SK-N-SH treated with all-trans-retinoic acid at 6 μM for 48 hours (cell line): ENCODE measurements around the gene TBCD.

Source experiments
- ATAC-seq: fragments of 200-7000 bp; cut with Tn5 transposase; 3 replicates; pipeline ENCODE4 v1.9.1; 2020; ENCODE audit warnings: mild to moderate bottlenecking, moderate library complexity
- ARNTL ChIP-seq: fragments of 450-650 bp; formaldehyde crosslinking; IDR thresholded peaks from 2 replicates; pipeline ENCODE4 v1.5.0; 2020; ENCODE audit warnings: low read depth, mild to moderate bottlenecking, moderate library complexity, borderline replicate concordance
- BACH2 ChIP-seq: fragments of 250-450 bp; sonication (Bioruptor Pico); IDR thresholded peaks from 2 replicates; pipeline ENCODE4 v1.9.0; 2021; ENCODE audit warnings: mild to moderate bottlenecking, borderline replicate concordance
- CSDC2 ChIP-seq: fragments of 250-450 bp; sonication (Bioruptor Pico); IDR thresholded peaks from 2 replicates; pipeline ENCODE4 v1.5.0; 2020; ENCODE audit warnings: mild to moderate bottlenecking, moderate library complexity
- ESRRG ChIP-seq: fragments of 250-450 bp; sonication (Bioruptor Pico); IDR thresholded peaks from 2 replicates; pipeline ENCODE4 v1.6.1; 2021; ENCODE audit warnings: mild to moderate bottlenecking
- ISL1 ChIP-seq: fragments of 250-450 bp; sonication (Bioruptor Pico); IDR thresholded peaks from 2 replicates; pipeline ENCODE4 v2.1.2; 2022; ENCODE audit warnings: mild to moderate bottlenecking, moderate library complexity
- OSR1 ChIP-seq: fragments of 250-450 bp; sonication (Bioruptor Pico); IDR thresholded peaks from 2 replicates; pipeline ENCODE4 v1.8.0; 2022; ENCODE audit warnings: moderate library complexity, mild to moderate bottlenecking, inconsistent platforms
- PATZ1 ChIP-seq: fragments of 250-450 bp; sonication (Bioruptor Pico); IDR thresholded peaks from 2 replicates; pipeline ENCODE4 v1.8.0; 2020; ENCODE audit warnings: mild to moderate bottlenecking, moderate library complexity, borderline replicate concordance
- PPARA ChIP-seq: fragments of 250-450 bp; sonication (Bioruptor Pico); IDR thresholded peaks from 2 replicates; pipeline ENCODE4 v1.5.0; 2020; ENCODE audit warnings: mild to moderate bottlenecking, borderline replicate concordance
- RARB ChIP-seq: fragments of 250-450 bp; sonication (Bioruptor Pico); IDR thresholded peaks from 2 replicates; pipeline ENCODE4 v1.8.0; 2021; ENCODE audit warnings: mild to moderate bottlenecking, moderate library complexity
- SNAI2 ChIP-seq: fragments of 250-450 bp; sonication (Bioruptor Pico); IDR thresholded peaks from 2 replicates; pipeline ENCODE4 v1.5.0; 2020; ENCODE audit warnings: mild to moderate bottlenecking, moderate library complexity
- TCF4 ChIP-seq: fragments of 250-450 bp; sonication (Bioruptor Pico); IDR thresholded peaks from 2 replicates; pipeline ENCODE4 v1.8.0; 2021; ENCODE audit warnings: mild to moderate bottlenecking, moderate library complexity, borderline replicate concordance
- TOX ChIP-seq: fragments of 250-450 bp; sonication (Bioruptor Pico); IDR thresholded peaks from 2 replicates; pipeline ENCODE4 v1.8.0; 2021; ENCODE audit warnings: mild to moderate bottlenecking, moderate library complexity, borderline replicate concordance
- ZC3H10 ChIP-seq: fragments of 250-450 bp; sonication (Bioruptor Pico); IDR thresholded peaks from 2 replicates; pipeline ENCODE4 v1.5.1; 2021; ENCODE audit warnings: mild to moderate bottlenecking, moderate library complexity
- ZFP3 ChIP-seq: fragments of 250-450 bp; sonication (Bioruptor Pico); IDR thresholded peaks from 2 replicates; pipeline ENCODE4 v1.5.0; 2020; ENCODE audit warnings: mild to moderate bottlenecking, moderate library complexity
- ZFP30 ChIP-seq: fragments of 450-650 bp; formaldehyde crosslinking; IDR thresholded peaks from 2 replicates; pipeline ENCODE4 v1.5.0; 2022; ENCODE audit warnings: mild to moderate bottlenecking, moderate library complexity
- ZNF565 ChIP-seq: fragments of 450-650 bp; formaldehyde crosslinking; conservative IDR thresholded peaks from 2 replicates; pipeline ENCODE4 v1.5.0; 2020; ENCODE audit warnings: low read depth, mild to moderate bottlenecking, moderate library complexity
- ZNF70 ChIP-seq: fragments of 450-650 bp; formaldehyde crosslinking; IDR thresholded peaks from 2 replicates; pipeline ENCODE4 v1.5.0; 2020; ENCODE audit warnings: mild to moderate bottlenecking, moderate library complexity
- ZNF8 ChIP-seq: fragments of 450-650 bp; formaldehyde crosslinking; IDR thresholded peaks from 2 replicates; pipeline ENCODE4 v1.5.0; 2020; ENCODE audit warnings: mild to moderate bottlenecking, moderate library complexity
- TF ChIP-seq, protein P1 (sequence below): fragments of 250-450 bp; sonication (Bioruptor Pico); IDR thresholded peaks from 2 replicates; pipeline ENCODE4 v1.5.0; 2020; ENCODE audit warnings: mild to moderate bottlenecking, moderate library complexity
- TF ChIP-seq, protein P2 (sequence below): fragments of 250-450 bp; sonication (Bioruptor Pico); IDR thresholded peaks from 2 replicates; pipeline ENCODE4 v1.5.1; 2020; ENCODE audit warnings: low read depth, mild to moderate bottlenecking, moderate library complexity
- TF ChIP-seq, protein P3 (sequence below): fragments of 250-450 bp; sonication (Bioruptor Pico); IDR thresholded peaks from 2 replicates; pipeline ENCODE4 v1.8.0; 2021; ENCODE audit warnings: low read depth, mild to moderate bottlenecking, moderate library complexity, borderline replicate concordance

Gene TBCD

DNA sequence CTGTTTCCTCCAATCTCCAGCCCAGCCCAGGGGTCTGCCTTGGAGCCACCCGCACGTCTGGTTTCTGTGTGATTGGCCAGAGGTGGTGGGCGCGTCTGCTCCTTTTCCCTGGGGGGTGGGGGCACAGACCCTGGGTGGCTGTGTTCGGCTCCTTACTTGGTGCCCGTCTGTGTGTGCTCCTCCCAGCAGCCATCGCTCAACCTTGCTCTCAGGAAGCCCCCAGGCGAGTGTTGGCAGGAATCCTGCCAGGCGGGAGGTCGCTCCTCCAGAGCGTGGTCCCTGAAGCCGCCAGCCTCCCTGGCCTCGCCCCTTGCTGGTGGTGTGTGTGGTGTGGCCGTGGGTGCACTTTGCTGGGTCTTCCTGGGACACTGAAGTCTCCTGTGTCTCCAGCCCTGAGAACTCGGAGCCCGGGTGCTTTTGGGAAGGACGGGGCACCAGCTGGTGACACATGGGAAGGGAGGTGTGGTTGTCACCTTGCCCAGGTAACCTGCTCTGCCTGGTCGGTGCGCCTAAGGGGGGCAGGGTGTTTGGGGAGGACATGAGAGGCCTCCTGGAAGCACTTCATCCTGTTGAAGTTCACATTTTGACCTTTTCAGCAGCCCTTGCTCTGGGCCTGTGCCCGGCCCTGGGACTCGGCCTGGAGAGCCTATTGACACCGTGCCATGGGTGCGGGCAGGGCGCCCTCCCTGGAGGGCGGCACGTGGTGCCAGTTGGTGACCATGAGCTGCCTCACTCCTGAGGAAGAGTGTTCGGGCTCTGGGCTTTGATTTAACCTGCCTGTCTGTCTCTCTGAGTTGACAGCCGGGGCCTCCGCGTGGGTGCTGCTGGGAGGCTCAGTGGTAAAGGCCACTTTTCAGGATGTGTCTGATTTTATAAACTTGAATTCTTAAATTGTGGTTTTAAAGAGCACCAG is 137.0 kb downstream of the TBCD start:
- ATAC-seq: no peak
- TF ChIP-seq ZFP30 (CRISPR knock-in tag) (no peak), TOX (CRISPR knock-in tag) (no peak), ZNF70 (CRISPR knock-in tag) (no peak)
- TF ChIP-seq, protein P1, sequence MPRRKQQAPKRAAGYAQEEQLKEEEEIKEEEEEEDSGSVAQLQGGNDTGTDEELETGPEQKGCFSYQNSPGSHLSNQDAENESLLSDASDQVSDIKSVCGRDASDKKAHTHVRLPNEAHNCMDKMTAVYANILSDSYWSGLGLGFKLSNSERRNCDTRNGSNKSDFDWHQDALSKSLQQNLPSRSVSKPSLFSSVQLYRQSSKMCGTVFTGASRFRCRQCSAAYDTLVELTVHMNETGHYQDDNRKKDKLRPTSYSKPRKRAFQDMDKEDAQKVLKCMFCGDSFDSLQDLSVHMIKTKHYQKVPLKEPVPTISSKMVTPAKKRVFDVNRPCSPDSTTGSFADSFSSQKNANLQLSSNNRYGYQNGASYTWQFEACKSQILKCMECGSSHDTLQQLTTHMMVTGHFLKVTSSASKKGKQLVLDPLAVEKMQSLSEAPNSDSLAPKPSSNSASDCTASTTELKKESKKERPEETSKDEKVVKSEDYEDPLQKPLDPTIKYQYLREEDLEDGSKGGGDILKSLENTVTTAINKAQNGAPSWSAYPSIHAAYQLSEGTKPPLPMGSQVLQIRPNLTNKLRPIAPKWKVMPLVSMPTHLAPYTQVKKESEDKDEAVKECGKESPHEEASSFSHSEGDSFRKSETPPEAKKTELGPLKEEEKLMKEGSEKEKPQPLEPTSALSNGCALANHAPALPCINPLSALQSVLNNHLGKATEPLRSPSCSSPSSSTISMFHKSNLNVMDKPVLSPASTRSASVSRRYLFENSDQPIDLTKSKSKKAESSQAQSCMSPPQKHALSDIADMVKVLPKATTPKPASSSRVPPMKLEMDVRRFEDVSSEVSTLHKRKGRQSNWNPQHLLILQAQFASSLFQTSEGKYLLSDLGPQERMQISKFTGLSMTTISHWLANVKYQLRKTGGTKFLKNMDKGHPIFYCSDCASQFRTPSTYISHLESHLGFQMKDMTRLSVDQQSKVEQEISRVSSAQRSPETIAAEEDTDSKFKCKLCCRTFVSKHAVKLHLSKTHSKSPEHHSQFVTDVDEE (CRISPR knock-in tag): no peak
- TF ChIP-seq, protein P2, sequence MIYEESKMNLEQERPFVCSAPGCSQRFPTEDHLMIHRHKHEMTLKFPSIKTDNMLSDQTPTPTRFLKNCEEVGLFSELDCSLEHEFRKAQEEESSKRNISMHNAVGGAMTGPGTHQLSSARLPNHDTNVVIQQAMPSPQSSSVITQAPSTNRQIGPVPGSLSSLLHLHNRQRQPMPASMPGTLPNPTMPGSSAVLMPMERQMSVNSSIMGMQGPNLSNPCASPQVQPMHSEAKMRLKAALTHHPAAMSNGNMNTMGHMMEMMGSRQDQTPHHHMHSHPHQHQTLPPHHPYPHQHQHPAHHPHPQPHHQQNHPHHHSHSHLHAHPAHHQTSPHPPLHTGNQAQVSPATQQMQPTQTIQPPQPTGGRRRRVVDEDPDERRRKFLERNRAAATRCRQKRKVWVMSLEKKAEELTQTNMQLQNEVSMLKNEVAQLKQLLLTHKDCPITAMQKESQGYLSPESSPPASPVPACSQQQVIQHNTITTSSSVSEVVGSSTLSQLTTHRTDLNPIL (CRISPR knock-in tag): no peak

GRCh38 chr17:82889496-82890338 is 137.9 kb downstream of the TBCD start:
- no peak for ATAC-seq

GRCh38 chr17:82890339-82890730 is 138.5 kb downstream of the TBCD start:
- no peak for ATAC-seq
- TF ChIP-seq ZC3H10 (CRISPR knock-in tag) (no peak), ARNTL (CRISPR knock-in tag) (no peak), ZFP30 (CRISPR knock-in tag) (no peak), ZNF565 (CRISPR knock-in tag) (no peak), BACH2 (CRISPR knock-in tag) (no peak), ZNF70 (CRISPR knock-in tag) (no peak), ZNF8 (CRISPR knock-in tag) (no peak)
- TF ChIP-seq, protein P1 (CRISPR knock-in tag): no peak

More at GRCh38 chr17:82889496-82890338, 137.9 kb downstream of the TBCD start:
- TF ChIP-seq PPARA (CRISPR knock-in tag) (no peak), ZNF70 (CRISPR knock-in tag) (no peak), TCF4 (CRISPR knock-in tag) (no peak), ESRRG (no peak), RARB (CRISPR knock-in tag) (no peak), BACH2 (CRISPR knock-in tag) (no peak), OSR1 (no peak), SNAI2 (CRISPR knock-in tag) (no peak), CSDC2 (CRISPR knock-in tag) (no peak), PATZ1 (CRISPR knock-in tag) (no peak), ISL1 (CRISPR knock-in tag) (no peak), ZFP3 (CRISPR knock-in tag) (no peak)
- TF ChIP-seq, protein P2 (CRISPR knock-in tag): no peak
- TF ChIP-seq, protein P3, sequence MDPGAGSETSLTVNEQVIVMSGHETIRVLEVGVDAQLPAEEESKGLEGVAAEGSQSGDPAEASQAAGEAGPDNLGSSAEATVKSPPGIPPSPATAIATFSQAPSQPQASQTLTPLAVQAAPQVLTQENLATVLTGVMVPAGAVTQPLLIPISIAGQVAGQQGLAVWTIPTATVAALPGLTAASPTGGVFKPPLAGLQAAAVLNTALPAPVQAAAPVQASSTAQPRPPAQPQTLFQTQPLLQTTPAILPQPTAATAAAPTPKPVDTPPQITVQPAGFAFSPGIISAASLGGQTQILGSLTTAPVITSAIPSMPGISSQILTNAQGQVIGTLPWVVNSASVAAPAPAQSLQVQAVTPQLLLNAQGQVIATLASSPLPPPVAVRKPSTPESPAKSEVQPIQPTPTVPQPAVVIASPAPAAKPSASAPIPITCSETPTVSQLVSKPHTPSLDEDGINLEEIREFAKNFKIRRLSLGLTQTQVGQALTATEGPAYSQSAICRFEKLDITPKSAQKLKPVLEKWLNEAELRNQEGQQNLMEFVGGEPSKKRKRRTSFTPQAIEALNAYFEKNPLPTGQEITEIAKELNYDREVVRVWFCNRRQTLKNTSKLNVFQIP (CRISPR knock-in tag): no peak
